Neural progenitor cell (in vitro differentiated cells): ENCODE results near the gene FOXG1. TPM values are rescaled to one million over a fixed set of nuclear protein-coding genes. Genes with fewer than 3 reads are reported as not detected.

Experiments used
- DNase-seq: peaks from one replicate; pipeline ENCODE4 v3.0.0-alpha.2; 2016; ENCODE audit warnings: low spot score
- H2AFZ ChIP-seq: fragments of 200-600 bp; sonication (generic); replicated peaks from 2 replicates; pipeline ENCODE4 v1.6.1; 2016; ENCODE audit warnings: antibody characterized with exemption
- H3F3A ChIP-seq: fragments of 200-600 bp; sonication (generic); 2 replicates; pipeline ENCODE4 v1.6.1; 2016; ENCODE audit warnings: antibody characterized with exemption, low read depth
- H3K27ac ChIP-seq: fragments of 200-600 bp; sonication (generic); 2 replicates; pipeline ENCODE4 v1.5.1; 2016; ENCODE audit warnings: mild to moderate bottlenecking
- H3K27me3 ChIP-seq: fragments of 200-600 bp; sonication (generic); 2 replicates; pipeline ENCODE4 v1.6.1; 2016; ENCODE audit warnings: mild to moderate bottlenecking, moderate library complexity
- H3K36me3 ChIP-seq: fragments of 200-600 bp; sonication (generic); 2 replicates; pipeline ENCODE4 v1.5.1; 2016
- H3K4me1 ChIP-seq: fragments of 200-600 bp; sonication (generic); 2 replicates; pipeline ENCODE4 v1.6.1; 2016; ENCODE audit warnings: mixed run types
- H3K4me2 ChIP-seq: fragments of 200-600 bp; sonication (generic); 2 replicates; pipeline ENCODE4 v1.6.1; 2016
- H3K4me3 ChIP-seq: fragments of 200-600 bp; sonication (generic); 2 replicates; pipeline ENCODE4 v1.5.1; 2016
- H3K79me2 ChIP-seq: fragments of 200-600 bp; sonication (generic); 2 replicates; pipeline ENCODE4 v1.6.1; 2016; ENCODE audit warnings: low read depth
- H3K9ac ChIP-seq: fragments of 200-600 bp; sonication (generic); 2 replicates; pipeline ENCODE4 v1.6.1; 2016
- H3K9me3 ChIP-seq: fragments of 200-600 bp; sonication (generic); 2 replicates; pipeline ENCODE4 v1.5.1; 2016; ENCODE audit warnings: low read depth
- H4K20me1 ChIP-seq: fragments of 200-600 bp; sonication (generic); 2 replicates; pipeline ENCODE4 v1.6.1; 2016; ENCODE audit warnings: low read depth
- H3K27ac Mint-ChIP-seq: 3 replicates; pipeline ENCODE4 v1.8.0; 2021; ENCODE audit warnings: mixed read lengths
- H3K27me3 Mint-ChIP-seq: 2 replicates; pipeline ENCODE4 v1.8.0; 2022; ENCODE audit warnings: low read depth, mild to moderate bottlenecking, inconsistent platforms, moderate library complexity, mixed read lengths; ENCODE audit not compliant: insufficient read depth
- H3K36me3 Mint-ChIP-seq: 3 replicates; pipeline ENCODE4 v1.8.0; 2021; ENCODE audit warnings: mixed read lengths
- H3K4me1 Mint-ChIP-seq: 3 replicates; pipeline ENCODE4 v1.8.0; 2021; ENCODE audit warnings: mixed read lengths
- H3K4me3 Mint-ChIP-seq: 3 replicates; pipeline ENCODE4 v1.8.0; 2021; ENCODE audit warnings: mild to moderate bottlenecking, moderate library complexity, mixed read lengths
- H3K9me3 Mint-ChIP-seq: 3 replicates; pipeline ENCODE4 v1.8.0; 2020; ENCODE audit warnings: mixed read lengths
- CTCF ChIP-seq: fragments of 200-600 bp; sonication (generic); IDR thresholded peaks from 2 replicates; pipeline ENCODE4 v1.5.1; 2017; ENCODE audit warnings: antibody characterized with exemption, mild to moderate bottlenecking
- EZH2 ChIP-seq: fragments of 200-600 bp; sonication (generic); IDR thresholded peaks from 2 replicates; pipeline ENCODE4 v1.6.1; 2017; ENCODE audit warnings: antibody characterized with exemption, mild to moderate bottlenecking, moderate library complexity
- EZH2phosphoT487 ChIP-seq: fragments of 200-600 bp; sonication (generic); IDR thresholded peaks from 2 replicates; pipeline ENCODE4 v1.6.1; 2017; ENCODE audit warnings: antibody characterized with exemption
- total RNA-seq: library from RNA; depleted of rRNA; stranded (reverse); fragments of >200 nt; gene quantifications from 2 replicates; pipeline ENCODE4 v1.2.3, GENCODE V29; 2015; ENCODE audit warnings: low replicate concordance

The FOXG1 gene
- total RNA-seq, 1 donor from 2014 or later: 0.69 TPM

- DNase-seq: peak; percentile 76
- Histone ChIP-seq H3K9ac (no peak overlapping the region), H3K27me3 (peaks cover 100% of the 10 kb centered on the region), H3K9me3 (no peaks in the 10 kb centered on the region), H3K27ac (no peak overlapping the region), H3K36me3 (no peaks in the 10 kb centered on the region), H3K4me1 (peaks cover 16% of the 10 kb centered on the region), H3K4me2 (peak overlapping the region; percentile 65), H2AFZ (peak overlapping the region; percentile 27), H3K79me2 (no peaks in the 10 kb centered on the region), H3K4me3 (peak overlapping the region; percentile 23), H3F3A (peaks cover 17% of the 10 kb centered on the region), H4K20me1 (peaks cover 56% of the 10 kb centered on the region)
- peak overlapping the region; percentile 78 for H3K4me3 Mint-ChIP-seq
- H3K4me1 Mint-ChIP-seq: peaks cover 40% of the 10 kb centered on the region
- H3K27ac Mint-ChIP-seq: no peak overlapping the region
- H3K36me3 Mint-ChIP-seq: no peaks in the 10 kb centered on the region
- no peaks in the 10 kb centered on the region for H3K9me3 Mint-ChIP-seq
- peak; percentile 97 for TF ChIP-seq EZH2
- no peak for TF ChIP-seq CTCF
- peak; percentile 93 for TF ChIP-seq EZH2phosphoT487
- peaks cover 94% of the 10 kb centered on the region for H3K27me3 Mint-ChIP-seq
Measured at GRCh38 chr14:28759653-28760313, 6.8 kb upstream of the FOXG1 start.

- peaks cover 55% of the 10 kb centered on the region for H4K20me1 ChIP-seq
- peaks cover 40% of the 10 kb centered on the region for H3K4me1 Mint-ChIP-seq
- peak overlapping the region; percentile 78 for H3K4me3 Mint-ChIP-seq
- peaks cover 24% of the 10 kb centered on the region for H3F3A ChIP-seq
- no peak overlapping the region for H3K27ac ChIP-seq
- no peaks in the 10 kb centered on the region for H3K9me3 Mint-ChIP-seq
- peaks cover 94% of the 10 kb centered on the region for H3K27me3 Mint-ChIP-seq
- no peaks in the 10 kb centered on the region for H3K79me2 ChIP-seq
- no peak overlapping the region for H3K27ac Mint-ChIP-seq
- H3K4me1 ChIP-seq: peaks cover 18% of the 10 kb centered on the region
- H3K4me2 ChIP-seq: peak overlapping the region; percentile 65
- DNase-seq: no peak
- H3K36me3 ChIP-seq: no peaks in the 10 kb centered on the region
- TF ChIP-seq EZH2phosphoT487 (no peak), CTCF (no peak), EZH2 (no peak)
- peak overlapping the region; percentile 27 for H2AFZ ChIP-seq
- peaks cover 100% of the 10 kb centered on the region for H3K27me3 ChIP-seq
- no peaks in the 10 kb centered on the region for H3K36me3 Mint-ChIP-seq
- H3K9ac ChIP-seq: no peak overlapping the region
- no peaks in the 10 kb centered on the region for H3K9me3 ChIP-seq
- peak overlapping the region; percentile 23 for H3K4me3 ChIP-seq
Measured at GRCh38 chr14:28760431-28760996, 6.1 kb upstream of the FOXG1 start.

GRCh38 chr14:28761438-28762291 is 4.9 kb upstream of the FOXG1 start:
- Histone ChIP-seq H3K27me3 (peaks cover 100% of the 10 kb centered on the region), H3K4me2 (no peak overlapping the region), H3K79me2 (no peaks in the 10 kb centered on the region), H3K36me3 (no peaks in the 10 kb centered on the region), H2AFZ (no peak overlapping the region), H3F3A (peaks cover 32% of the 10 kb centered on the region), H3K9ac (no peak overlapping the region), H4K20me1 (peaks cover 55% of the 10 kb centered on the region), H3K9me3 (no peaks in the 10 kb centered on the region), H3K27ac (no peak overlapping the region), H3K4me3 (no peak overlapping the region), H3K4me1 (peaks cover 18% of the 10 kb centered on the region)
- Mint-ChIP-seq H3K9me3 (no peaks in the 10 kb centered on the region), H3K4me3 (no peak overlapping the region), H3K27me3 (peaks cover 88% of the 10 kb centered on the region), H3K4me1 (peaks cover 43% of the 10 kb centered on the region), H3K27ac (no peak overlapping the region), H3K36me3 (no peaks in the 10 kb centered on the region)
- peak; percentile 7 for DNase-seq
- peak; percentile 24 for TF ChIP-seq EZH2
- TF ChIP-seq CTCF: no peak
- TF ChIP-seq EZH2phosphoT487: peak; percentile 54
